ENCODE measurements around the gene OPRPN. TPM values are rescaled to one million over a fixed set of nuclear protein-coding genes. Genes with fewer than 3 reads are reported as not detected.

OPRPN gene
- total RNA-seq, 1 experiment from 2014 or later = not detected

Other genes starting within 250 kb of the OPRPN start
- gene PRR27, start 243.7 kb upstream of the OPRPN start, total RNA-seq (2014; rRNA removed; shearing (Covaris generic)) = not detected in 2 replicates
- gene ODAM, start 202.2 kb upstream of the OPRPN start, total RNA-seq (2014; rRNA removed; shearing (Covaris generic)) = not detected in 2 replicates
- not detected in 2 replicates for gene FDCSP, start 171.8 kb upstream of the OPRPN start, total RNA-seq (2014; rRNA removed; shearing (Covaris generic))
- gene CSN3, start 155.3 kb upstream of the OPRPN start, total RNA-seq (2014; rRNA removed; shearing (Covaris generic)) = not detected in 2 replicates
- gene CABS1, start 63.0 kb upstream of the OPRPN start, total RNA-seq (2014; rRNA removed; shearing (Covaris generic)) = not detected in 2 replicates
- not detected in 2 replicates for gene SMR3A, start 37.2 kb upstream of the OPRPN start, total RNA-seq (2014; rRNA removed; shearing (Covaris generic))
- gene SMR3B, start 14.8 kb upstream of the OPRPN start, total RNA-seq (2014; rRNA removed; shearing (Covaris generic)) = not detected in 2 replicates
- not detected in 2 replicates for gene MUC7, start 74.3 kb downstream of the OPRPN start, total RNA-seq (2014; rRNA removed; shearing (Covaris generic))
- gene AMTN, start 120.6 kb downstream of the OPRPN start, total RNA-seq (2014; rRNA removed; shearing (Covaris generic)) = 0.45 TPM in 1 of 2 replicates, not detected in the other
- not detected in 2 replicates for gene AMBN, start 194.3 kb downstream of the OPRPN start, total RNA-seq (2014; rRNA removed; shearing (Covaris generic))
- gene ENAM, start 230.8 kb downstream of the OPRPN start, total RNA-seq (2014; rRNA removed; shearing (Covaris generic)) = 0.20 TPM in 1 of 2 replicates, not detected in the other